Progenitor cell of endocrine pancreas (in vitro differentiated cells): ENCODE measurements around the gene EDDM13. TPM values are rescaled to one million over a fixed set of nuclear protein-coding genes. Genes with fewer than 3 reads are reported as not detected.
"Not testable (repeated sequence)": the region's sequence is repeated elsewhere in the genome, so short reads cannot be mapped to it uniquely, and the experiment has no call there.

ENCODE experiments used
- DNase-seq: peaks from one replicate; pipeline ENCODE4 v3.0.0; 2021; ENCODE audit warnings: low spot score; ENCODE audit not compliant: unreplicated experiment
- H3K27ac Mint-ChIP-seq: 2 replicates; pipeline ENCODE4 v1.8.0; 2021; ENCODE audit warnings: mild to moderate bottlenecking, moderate library complexity, mixed read lengths
- H3K27me3 Mint-ChIP-seq: 2 replicates; pipeline ENCODE4 v1.8.0; 2021; ENCODE audit warnings: mixed read lengths
- H3K36me3 Mint-ChIP-seq: 2 replicates; pipeline ENCODE4 v1.8.0; 2022; ENCODE audit warnings: mixed read lengths; ENCODE audit not compliant: insufficient read depth
- H3K4me1 Mint-ChIP-seq: 2 replicates; pipeline ENCODE4 v1.8.0; 2021; ENCODE audit warnings: low read depth, mixed read lengths
- H3K4me3 Mint-ChIP-seq: 2 replicates; pipeline ENCODE4 v1.8.0; 2021; ENCODE audit warnings: low read depth, mild to moderate bottlenecking, moderate library complexity, mixed read lengths
- H3K9me3 Mint-ChIP-seq: 2 replicates; pipeline ENCODE4 v1.8.0; 2021; ENCODE audit warnings: low read depth, mixed read lengths
- long read RNA-seq: library from polyadenylated mRNA; unstranded; transcript quantifications from one replicate; pipeline ENCODE4 v2.0.0, GENCODE V29; 2020
- total RNA-seq: library from RNA; stranded (reverse); gene quantifications from 2 replicates; pipeline ENCODE4 v1.2.1, GENCODE V29; 2021
- TF ChIP-seq, protein P1 (sequence below): fragments of 200-600 bp; sonication (generic); IDR thresholded peaks from one replicate; pipeline ENCODE4 v1.5.0; 2021; ENCODE audit warnings: antibody characterized with exemption, mild to moderate bottlenecking; ENCODE audit not compliant: unreplicated experiment

EDDM13 gene, protein sequence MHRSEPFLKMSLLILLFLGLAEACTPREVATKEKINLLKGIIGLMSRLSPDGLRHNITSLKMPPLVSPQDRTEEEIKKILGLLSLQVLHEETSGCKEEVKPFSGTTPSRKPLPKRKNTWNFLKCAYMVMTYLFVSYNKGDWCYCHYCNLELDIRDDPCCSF
- total RNA-seq = not detected in 2 replicates
- long read RNA-seq = 0 reads

DNA sequence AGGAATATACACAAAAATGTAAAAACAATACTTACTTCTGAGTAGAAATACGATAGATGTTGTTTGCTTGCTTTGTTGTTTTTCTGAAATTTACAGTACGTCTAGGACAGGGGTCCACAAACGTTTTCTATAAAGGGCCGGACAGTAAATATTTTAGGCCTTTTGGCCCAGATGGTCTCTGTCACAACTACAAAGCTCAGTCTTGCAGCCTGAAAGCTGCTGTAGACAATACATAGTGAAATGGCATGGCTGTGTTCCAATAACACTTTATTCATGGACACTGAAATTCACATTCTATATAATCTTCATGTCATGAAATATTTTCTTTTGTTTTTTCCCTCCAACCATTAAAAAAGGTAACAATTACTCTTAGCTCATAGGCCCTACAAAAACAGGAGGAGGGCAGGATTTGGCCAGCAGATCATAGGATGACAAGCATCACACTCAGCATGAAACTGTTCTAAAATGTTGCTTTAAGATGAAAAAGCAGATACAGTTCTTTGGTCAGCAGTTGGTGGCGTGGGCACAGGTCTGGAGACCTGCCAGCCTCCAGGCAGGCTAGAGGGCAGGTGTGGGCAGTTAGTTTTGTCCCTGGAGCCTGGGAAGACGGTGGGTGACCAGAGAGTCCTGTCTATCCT, at the start of gene EDDM13:
Gene EDDM13 (plus strand): TSS at position 588 of the 638 bp plus-strand sequence. CDS start 87 bp downstream, outside the sequence.
- H3K36me3 Mint-ChIP-seq = peaks cover 16% of the 10 kb centered on the region
- no peaks in the 10 kb centered on the region for H3K4me1 Mint-ChIP-seq
- no peaks in the 10 kb centered on the region for H3K27me3 Mint-ChIP-seq
- H3K27ac Mint-ChIP-seq = peak within 1 kb of the TSS; percentile 87
- peaks cover 2% of the 10 kb centered on the region for H3K9me3 Mint-ChIP-seq
- DNase-seq = no peak
- H3K4me3 Mint-ChIP-seq = no peak within 1 kb of the TSS
- TF ChIP-seq, protein P1, sequence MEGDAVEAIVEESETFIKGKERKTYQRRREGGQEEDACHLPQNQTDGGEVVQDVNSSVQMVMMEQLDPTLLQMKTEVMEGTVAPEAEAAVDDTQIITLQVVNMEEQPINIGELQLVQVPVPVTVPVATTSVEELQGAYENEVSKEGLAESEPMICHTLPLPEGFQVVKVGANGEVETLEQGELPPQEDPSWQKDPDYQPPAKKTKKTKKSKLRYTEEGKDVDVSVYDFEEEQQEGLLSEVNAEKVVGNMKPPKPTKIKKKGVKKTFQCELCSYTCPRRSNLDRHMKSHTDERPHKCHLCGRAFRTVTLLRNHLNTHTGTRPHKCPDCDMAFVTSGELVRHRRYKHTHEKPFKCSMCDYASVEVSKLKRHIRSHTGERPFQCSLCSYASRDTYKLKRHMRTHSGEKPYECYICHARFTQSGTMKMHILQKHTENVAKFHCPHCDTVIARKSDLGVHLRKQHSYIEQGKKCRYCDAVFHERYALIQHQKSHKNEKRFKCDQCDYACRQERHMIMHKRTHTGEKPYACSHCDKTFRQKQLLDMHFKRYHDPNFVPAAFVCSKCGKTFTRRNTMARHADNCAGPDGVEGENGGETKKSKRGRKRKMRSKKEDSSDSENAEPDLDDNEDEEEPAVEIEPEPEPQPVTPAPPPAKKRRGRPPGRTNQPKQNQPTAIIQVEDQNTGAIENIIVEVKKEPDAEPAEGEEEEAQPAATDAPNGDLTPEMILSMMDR = no peak

DNA sequence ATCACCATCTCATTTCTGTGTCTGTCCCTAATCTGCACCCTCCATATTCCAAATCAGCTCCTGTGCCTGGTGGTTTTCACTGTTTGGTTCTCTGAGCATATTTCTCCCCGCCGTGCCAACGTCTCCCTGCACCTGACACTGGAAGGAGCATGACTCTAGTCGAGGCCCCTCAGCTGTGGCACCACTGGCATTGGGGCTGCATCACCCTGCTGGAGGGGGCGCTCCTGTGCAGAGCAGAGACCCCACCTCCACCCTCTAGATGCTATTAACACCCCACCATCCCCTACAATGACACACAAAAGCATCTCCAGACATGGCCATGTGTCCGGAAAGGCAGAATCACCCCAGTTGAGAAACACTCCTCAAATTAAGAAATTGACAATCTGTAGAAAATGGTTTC, 49.6 kb upstream of the EDDM13 start:
- no peak overlapping the region for H3K4me3 Mint-ChIP-seq
- H3K27ac Mint-ChIP-seq = no peak overlapping the region
- DNase-seq = no peak

DNA sequence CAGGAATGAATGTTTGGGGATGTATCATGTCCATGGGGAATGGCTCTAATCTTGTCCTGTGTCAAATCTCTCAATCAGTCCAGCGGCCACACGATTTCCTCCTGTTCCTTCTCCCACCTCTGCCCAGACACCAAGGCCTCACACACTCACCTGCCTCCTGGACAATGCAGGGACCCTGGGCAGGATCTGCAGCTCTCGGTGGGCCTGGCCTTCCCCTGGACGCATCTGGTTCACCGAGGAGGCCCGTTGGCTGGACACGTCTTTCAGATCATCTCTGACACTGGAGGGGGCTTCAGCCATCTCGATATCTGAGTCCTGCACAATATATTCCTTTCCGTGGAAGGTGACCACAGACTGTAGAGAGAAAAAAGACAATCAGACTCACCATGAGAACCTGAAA, 49.1 kb upstream of the EDDM13 start:
- Mint-ChIP-seq H3K4me1 (no peaks in the 10 kb centered on the region), H3K27me3 (peaks cover 2% of the 10 kb centered on the region), H3K4me3 (no peak overlapping the region), H3K27ac (no peak overlapping the region), H3K36me3 (peaks cover 8% of the 10 kb centered on the region), H3K9me3 (no peaks in the 10 kb centered on the region)
- TF ChIP-seq, protein P1 = no peak
- DNase-seq = no peak

More for the DNA sequence above, 49.6 kb upstream of the EDDM13 start:
- H3K9me3 Mint-ChIP-seq = no peaks in the 10 kb centered on the region
- H3K4me1 Mint-ChIP-seq = no peaks in the 10 kb centered on the region
- H3K27me3 Mint-ChIP-seq = peaks cover 5% of the 10 kb centered on the region
- TF ChIP-seq, protein P1 = no peak
- H3K36me3 Mint-ChIP-seq = peaks cover 8% of the 10 kb centered on the region

DNA sequence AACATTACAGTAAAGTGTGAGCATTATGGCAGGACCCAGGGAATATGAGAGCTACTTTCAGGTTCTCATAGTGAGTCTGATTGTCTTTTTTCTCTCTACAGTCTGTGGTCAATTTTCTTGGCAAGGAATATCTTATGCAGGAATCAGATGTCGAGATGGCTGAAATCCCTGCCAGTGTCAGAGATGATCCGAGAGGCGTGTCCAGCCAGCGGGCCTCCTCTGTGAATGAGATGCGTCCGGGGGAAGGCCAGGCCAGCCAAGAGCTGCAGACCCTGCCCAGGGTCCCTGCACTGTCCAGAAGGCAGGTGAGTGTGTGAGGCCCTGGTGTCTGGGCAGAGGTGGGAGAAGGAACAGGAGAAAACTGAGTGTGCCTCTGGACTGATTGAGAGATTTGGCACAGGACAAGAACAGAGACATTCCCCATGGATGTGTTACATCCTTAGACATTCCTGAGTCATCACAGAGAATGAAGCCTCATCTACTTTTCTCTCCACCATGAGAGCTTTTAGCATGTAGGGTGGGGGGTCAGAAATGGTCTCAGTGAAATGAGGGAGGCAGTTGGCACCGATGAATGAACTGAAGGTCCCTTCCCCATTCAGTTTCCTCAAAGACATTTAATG, 27.3 kb upstream of the EDDM13 start:
- no peak for DNase-seq
- Mint-ChIP-seq H3K9me3 (no peaks in the 10 kb centered on the region), H3K27ac (no peak overlapping the region), H3K36me3 (no peaks in the 10 kb centered on the region), H3K27me3 (no peaks in the 10 kb centered on the region), H3K4me3 (no peak overlapping the region), H3K4me1 (no peaks in the 10 kb centered on the region)
- TF ChIP-seq, protein P1 = no peak

DNA sequence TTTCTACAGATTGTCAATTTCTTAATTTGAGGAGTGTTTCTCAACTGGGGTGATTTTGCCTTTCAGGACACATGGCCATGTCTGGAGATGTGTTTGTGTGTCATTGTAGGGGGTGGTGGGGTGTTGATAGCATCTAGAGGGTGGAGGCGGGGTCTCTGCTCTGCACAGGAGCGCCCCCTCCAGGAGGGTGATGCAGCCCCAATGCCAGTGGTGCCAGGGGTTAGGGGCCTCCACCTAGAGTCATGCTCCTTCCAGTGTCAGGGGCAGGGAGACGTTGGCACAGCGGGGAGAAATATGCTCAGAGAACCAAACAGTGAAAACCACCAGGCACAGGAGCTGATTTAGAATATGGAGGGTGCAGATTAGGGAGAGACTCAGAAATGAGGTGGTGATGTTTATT, 26.8 kb upstream of the EDDM13 start:
- peak overlapping the region; percentile 11 for H3K27ac Mint-ChIP-seq
- not testable (repeated sequence) for H3K36me3 Mint-ChIP-seq, H3K27me3 Mint-ChIP-seq, DNase-seq, H3K4me3 Mint-ChIP-seq, H3K9me3 Mint-ChIP-seq, H3K4me1 Mint-ChIP-seq

DNA sequence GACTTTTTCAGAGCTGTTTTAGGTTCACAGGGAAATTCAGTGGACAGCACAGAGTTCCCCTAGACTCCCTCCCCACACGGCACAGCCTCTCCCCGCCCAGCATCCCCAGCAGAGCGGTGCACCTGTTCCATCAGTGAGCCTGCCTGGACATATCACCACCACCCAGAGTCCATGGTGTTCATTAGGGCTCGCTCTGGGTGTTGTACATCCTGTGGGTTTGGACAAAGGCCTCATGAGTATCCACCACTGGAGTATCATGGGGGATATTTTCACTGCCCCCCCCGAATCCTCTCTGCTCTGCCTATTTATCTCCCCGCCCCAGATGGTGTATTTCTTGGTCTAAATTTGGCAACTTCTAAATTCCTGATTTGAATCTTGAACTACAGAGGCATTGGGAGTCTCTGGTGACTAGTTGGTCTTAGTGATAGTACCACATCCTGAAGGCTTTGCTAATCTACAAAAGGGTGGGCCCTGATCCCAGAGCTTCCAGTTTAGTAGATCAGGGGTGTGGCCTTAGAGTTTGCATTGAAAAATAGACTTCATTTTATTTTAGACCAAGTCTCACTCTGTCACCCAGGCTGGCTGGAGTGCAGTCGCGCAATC, 23.7 kb upstream of the EDDM13 start:
- H3K9me3 Mint-ChIP-seq, DNase-seq, H3K27ac Mint-ChIP-seq, H3K4me1 Mint-ChIP-seq, H3K4me3 Mint-ChIP-seq, H3K27me3 Mint-ChIP-seq, H3K36me3 Mint-ChIP-seq: not testable (repeated sequence)
